GM19351 (cell line): Measurements from ENCODE around the gene SLC38A11.
"Not testable (repeated sequence)": the region's sequence is repeated elsewhere in the genome, so short reads cannot be mapped to it uniquely, and the experiment has no call there.

Source experiments
- ATAC-seq: cut with Tn5 transposase; IDR thresholded peaks from one replicate; pipeline ENCODE4 v1.9.1; 2021; ENCODE audit warnings: mild to moderate bottlenecking, moderate library complexity; ENCODE audit not compliant: unreplicated experiment

Gene SLC38A11

DNA sequence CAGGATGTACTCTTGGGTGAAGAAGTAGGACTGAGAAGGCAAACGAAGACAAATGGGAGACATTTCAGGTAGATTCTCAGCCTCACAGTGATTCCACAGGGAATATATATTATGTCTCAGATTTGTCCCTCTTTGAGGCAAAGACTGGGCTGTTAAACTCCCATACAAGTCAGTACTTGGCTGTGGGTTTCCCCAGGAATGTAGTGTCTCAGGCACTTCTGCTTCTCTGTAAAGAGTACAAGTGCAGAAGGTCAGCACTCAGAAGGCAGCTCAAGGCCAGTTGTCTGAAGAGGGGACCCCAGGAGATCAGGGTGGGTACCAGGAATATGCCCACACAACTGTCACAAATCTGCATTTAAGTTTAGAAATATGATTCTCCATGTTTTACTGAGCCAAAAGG, 73.8 kb downstream of the SLC38A11 start:
- no peak for ATAC-seq

DNA sequence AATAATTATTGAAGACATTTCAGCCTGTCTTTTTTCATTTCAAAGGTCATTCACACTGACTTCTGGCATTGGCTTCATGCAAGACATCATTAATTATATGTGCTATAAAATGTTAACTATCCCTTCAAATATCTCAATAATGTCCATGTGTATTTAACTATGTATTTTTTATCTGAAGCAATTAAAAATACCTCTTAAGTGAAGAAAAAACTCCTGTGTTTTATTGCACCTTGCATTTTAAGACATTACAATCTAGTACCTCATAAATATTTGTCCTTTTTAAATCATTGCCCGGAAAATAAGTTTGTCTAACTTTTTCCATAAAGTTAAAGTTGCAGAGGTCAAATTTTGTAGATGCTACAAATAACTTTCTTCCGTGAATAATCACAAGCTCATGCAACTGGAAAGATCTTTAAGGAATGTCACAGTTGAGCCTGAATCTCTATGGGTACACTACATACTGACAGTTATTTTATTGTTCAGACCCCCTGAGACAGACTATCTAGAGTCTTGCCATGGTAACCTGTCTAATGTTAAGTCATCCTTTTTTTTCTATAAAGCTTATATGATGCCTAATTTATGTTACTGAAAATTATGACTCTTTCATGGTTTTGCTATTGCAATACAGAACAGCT, 75.3 kb downstream of the SLC38A11 start:
- no peak for ATAC-seq

DNA sequence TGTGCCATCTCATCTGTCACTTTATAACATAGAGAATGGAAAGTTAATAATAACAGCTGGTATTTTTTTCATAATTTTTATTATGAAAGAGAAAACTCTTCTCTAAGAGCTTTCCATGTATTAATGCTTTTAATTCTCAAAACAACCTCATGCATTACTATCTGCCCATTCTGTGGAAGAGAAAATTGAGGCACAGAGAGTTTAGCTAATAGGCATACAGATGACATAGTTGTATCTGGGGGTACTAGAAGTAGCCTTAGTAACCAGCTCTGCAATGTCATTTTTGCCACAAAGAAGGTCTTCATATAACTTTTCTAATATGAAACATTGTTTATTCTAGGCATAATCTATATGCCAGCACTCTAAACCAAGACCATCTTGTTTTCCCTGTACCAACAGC, 77.4 kb downstream of the SLC38A11 start:
- ATAC-seq = no peak

DNA sequence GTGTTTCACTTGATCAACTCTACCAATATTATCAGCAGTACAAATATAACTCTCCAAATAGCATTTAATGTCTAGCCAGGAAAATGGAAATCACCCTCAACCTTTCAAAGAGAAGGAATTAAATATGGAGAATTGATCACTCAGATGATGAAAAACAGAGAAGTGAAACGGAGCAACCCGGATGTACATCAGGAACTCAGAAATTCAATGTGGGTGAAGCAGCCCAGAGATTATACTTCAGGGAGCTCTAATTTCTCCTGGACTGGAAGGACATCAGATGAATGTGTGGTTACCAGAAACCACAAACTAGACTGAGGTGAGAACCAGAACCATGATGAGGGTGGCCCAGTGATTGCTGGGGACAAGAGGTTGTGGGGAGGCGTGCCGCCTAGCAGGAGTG, 78.2 kb downstream of the SLC38A11 start:
- ATAC-seq = no peak

GRCh38 chr2:164875334-164876205, 79.8 kb downstream of the SLC38A11 start:
- no peak for ATAC-seq

DNA sequence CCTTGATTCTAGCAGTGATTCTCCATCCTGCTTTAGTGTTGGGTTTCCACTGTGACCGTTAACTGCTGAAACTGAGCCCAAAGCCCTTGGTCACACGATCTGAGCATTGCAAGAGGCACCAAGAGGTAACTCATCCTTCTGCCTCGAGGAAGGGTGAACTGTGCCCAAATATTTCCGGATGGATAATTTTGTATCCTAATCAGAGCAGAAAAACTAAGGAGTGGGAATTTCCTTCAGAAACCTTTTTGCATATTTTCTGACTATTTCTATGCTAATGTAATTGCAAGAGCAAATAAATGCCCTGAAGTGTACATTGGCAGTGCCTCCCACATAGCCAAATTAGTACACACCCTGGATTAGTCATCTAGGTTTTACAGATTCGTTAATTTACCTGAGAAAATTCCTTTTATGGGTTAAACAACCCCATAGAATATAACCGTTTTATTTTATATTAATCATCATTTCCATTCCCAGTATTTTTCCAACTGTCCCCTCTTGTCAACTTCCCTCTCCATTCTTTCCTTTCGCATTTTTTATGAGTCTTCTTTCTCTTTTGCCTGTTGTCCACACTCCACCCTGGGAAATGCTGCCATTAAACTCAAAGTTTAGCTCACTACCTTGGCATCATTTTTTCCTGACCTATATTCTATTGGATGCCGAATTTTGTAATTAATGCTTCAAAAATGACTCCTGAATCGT, 82.0 kb downstream of the SLC38A11 start:
- ATAC-seq = no peak

- no peak for ATAC-seq
Observed at GRCh38 chr2:164871404-164871803, 83.9 kb downstream of the SLC38A11 start.

GRCh38 chr2:164869420-164869772, 85.9 kb downstream of the SLC38A11 start:
- no peak for ATAC-seq

DNA sequence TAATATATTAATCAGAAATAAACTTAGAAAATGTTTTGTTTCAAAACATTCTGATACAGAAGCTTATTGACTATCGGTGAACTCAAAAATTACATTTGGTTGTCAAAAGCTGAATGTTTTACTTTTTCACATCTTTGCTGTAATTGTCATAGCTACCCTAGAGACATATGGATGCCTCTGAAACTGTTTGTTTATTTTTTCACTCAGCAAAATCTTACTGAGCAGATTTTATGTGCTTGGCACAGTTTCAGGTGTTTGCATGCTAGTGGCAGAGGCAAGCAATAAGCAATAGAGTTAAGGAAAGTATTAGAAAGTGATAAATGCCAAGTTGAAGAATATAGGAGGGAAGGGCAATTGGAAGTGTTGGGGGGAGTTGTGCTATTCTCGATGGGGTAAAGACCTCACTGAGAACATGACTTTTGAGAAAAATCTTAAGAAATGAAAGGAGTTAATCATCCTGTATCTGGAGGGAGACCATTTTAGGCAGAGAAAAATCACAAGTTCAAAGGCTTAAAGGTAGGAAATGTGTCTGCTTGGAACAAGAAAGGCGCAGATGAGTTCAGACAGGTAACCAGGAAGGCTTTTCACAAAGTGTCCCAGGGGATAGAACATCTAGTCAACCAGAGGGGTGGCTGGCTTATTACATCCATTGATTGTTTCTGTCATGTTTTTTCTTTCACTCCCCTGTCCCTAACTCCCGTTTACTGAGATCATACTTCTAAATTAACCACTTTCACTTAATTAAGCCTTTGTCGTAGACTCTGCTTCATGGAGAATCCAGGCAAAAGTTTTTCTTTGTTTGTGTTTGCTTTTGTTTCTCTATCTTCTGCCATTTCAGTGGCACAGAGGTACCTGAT, 86.5 kb downstream of the SLC38A11 start:
- no peak for ATAC-seq

- no peak for ATAC-seq
Observed at GRCh38 chr2:164867779-164868397, 87.4 kb downstream of the SLC38A11 start.

GRCh38 chr2:164866381-164866780, 88.9 kb downstream of the SLC38A11 start:
- not testable (repeated sequence) for ATAC-seq

- no peak for ATAC-seq
Observed at GRCh38 chr2:164860694-164861042, 94.7 kb downstream of the SLC38A11 start.

DNA sequence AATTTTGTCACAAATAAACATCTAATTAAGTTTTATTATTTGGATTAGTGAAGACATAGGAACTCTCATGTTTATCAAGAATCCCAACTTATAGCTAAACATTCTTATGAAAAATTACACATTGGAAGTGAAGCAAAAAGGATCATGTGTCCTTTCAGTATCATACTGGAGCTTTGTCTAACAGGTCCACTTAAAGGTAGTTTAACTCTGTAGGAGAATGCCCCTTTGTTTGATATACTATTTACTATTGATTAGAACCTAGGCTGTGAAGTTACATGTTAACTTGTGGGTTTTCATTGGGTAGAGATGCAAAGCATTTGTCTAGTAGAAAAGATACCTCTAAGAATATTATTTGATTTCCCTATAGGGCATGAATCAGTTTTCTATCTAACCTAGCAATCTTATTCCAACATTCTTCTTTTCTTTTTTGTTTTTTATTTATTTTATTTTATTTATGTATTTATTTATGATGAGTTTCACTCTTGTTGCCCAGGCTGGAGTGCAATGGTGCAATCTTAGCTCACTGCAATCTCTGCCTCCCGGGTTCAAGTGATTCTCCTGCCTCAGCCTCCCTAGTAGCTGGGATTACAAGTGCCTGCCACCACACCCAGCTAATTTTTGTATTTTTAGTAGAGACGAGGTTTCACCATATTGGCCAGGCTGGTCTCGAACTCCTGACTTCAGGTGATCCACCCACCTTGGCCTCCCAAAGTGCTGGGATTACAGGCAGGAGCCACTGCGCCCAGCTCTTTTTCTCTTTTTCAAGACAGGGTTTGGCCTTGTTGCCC, 95.2 kb downstream of the SLC38A11 start:
- not testable (repeated sequence) for ATAC-seq

DNA sequence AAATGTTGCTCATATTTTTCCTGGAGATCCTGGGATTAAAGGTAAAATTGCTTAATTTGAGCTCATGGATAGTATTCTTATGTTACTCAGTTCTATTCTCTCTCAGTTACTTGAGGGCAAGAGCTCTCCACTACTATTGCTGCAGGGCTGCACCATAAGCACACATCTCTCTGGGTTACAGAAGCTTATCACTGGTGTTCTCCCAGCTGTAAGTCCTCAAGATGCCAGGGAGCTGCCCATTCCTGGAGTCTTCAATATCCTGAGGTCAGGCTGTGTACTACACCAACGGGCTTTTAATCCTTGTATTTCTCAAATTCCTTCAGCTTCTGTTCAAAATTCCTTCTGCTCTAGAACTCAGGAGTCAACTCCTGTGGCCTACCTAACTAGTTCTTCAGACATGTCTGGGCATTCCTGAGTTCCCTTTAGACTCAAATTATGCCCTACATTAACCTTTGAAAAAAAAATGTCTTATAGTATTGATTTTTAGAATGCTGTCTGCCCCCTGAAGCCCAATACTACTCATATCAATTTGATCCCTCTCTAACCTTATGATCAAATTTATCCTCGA, 96.0 kb downstream of the SLC38A11 start:
- ATAC-seq = no peak

GRCh38 chr2:164852086-164852485, 103.2 kb downstream of the SLC38A11 start:
- no peak for ATAC-seq

DNA sequence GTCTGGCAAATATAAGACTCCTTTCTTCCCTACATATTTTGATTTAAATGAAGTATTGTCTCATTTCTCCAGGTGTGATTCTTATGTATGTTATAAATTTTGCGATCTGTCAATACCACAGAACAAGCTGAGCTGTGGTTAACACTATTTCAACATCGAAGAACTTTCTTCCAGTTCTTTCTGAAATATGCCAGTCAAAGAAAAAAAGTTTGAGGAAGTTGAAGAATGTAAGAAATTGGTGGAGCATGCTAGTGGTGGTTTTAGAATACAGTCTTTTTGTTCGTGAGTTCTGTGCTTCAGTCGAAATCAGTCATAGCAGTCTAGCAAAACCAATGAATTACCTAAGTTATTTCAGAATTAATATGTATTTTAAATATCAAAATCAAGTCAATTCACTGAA, 105.1 kb downstream of the SLC38A11 start:
- ATAC-seq = no peak

DNA sequence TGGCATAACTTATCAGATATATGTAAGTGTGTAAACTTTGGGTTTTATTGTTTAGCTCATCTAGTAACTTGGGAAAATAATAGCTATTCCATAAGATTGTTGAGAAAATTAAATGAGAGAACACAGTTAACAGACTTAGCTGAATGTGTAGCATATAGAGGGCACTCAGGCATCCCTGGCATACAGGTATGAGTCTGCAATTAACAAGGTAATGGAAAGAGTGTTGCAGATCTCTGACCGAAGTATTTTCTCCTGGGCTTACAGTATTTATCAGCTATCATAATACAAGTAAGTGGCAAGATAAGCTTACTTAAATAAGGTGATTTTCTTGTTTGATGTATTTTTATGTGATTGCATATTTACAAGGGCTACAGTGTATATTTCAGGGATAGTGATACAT, 105.8 kb downstream of the SLC38A11 start:
- no peak for ATAC-seq

DNA sequence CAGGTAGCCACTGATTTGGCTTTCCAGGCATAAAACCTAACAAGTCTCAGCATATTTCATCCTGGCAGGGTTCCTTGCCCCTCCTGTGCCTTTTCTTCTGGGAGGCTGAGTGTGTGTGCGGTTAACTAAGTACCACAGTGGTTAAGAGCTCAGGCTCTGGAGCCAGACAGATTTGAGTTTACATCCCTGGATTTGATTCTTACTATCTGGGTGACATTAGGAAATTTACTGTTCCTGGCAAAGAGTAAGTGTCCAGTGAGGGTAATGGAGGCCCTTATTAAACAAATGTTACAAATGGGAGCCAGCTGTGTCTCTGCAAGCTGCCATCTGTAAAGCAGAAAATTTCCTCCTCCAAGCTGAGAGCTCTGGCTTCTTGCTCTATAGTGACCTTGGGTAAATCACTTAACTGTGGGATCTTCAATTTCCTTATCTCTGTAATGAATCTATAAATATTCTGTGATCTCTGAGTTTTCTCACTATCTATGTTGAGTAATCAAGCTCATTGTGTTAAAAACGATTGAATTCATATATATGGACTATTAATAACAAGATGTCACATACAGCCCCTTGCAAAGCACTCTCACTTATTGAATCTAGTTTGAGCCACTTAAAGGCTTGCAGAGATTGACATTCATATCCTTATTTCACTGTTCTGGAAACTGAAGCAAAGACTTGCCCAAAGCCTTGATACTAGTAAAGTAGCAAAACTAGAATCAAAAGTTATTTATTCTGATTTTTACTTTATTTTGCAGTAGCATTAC, 107.2 kb downstream of the SLC38A11 start:
- ATAC-seq = no peak

- no peak for ATAC-seq
Observed at GRCh38 chr2:164847291-164847690, 108.0 kb downstream of the SLC38A11 start.
